ENCODE measurements around the gene LGALS9.

The LGALS9 gene

GRCh38 chr17:27630607-27631410, at the start of gene LGALS9:
Gene LGALS9, plus strand, starts transcription at chr17:27631188. Its CDS starts 78 bp downstream, at chr17:27631266.
- no peak within 1 kb of the TSS for H3K4me3 ChIP-seq (ENCODE audit: low read depth, low read length)

- H3K4me3 ChIP-seq (ENCODE audit: low read depth, low read length), result no peak overlapping the region
Observed at GRCh38 chr17:27582696-27583095, 48.3 kb upstream of the LGALS9 start.

GRCh38 chr17:27585153-27585681, 45.8 kb upstream of the LGALS9 start:
- no peak overlapping the region for H3K4me3 ChIP-seq (ENCODE audit: low read depth, low read length)

- H3K4me3 ChIP-seq (ENCODE audit: low read depth, low read length), result no peak overlapping the region
Observed at GRCh38 chr17:27585792-27586191, 45.2 kb upstream of the LGALS9 start.

- H3K4me3 ChIP-seq (ENCODE audit: low read depth, low read length), result no peak overlapping the region
Observed at GRCh38 chr17:27586203-27586721, 44.7 kb upstream of the LGALS9 start.

GRCh38 chr17:27588354-27588753, 42.6 kb upstream of the LGALS9 start:
- H3K4me3 ChIP-seq (ENCODE audit: low read depth, low read length), result no peak overlapping the region

GRCh38 chr17:27590864-27591263, 40.1 kb upstream of the LGALS9 start:
- no peak overlapping the region for H3K4me3 ChIP-seq (ENCODE audit: low read depth, low read length)

GRCh38 chr17:27591986-27592385, 39.0 kb upstream of the LGALS9 start:
- no peak overlapping the region for H3K4me3 ChIP-seq (ENCODE audit: low read depth, low read length)

- no peak overlapping the region for H3K4me3 ChIP-seq (ENCODE audit: low read depth, low read length)
Observed at GRCh38 chr17:27593232-27593856, 37.6 kb upstream of the LGALS9 start.

- no peak overlapping the region for H3K4me3 ChIP-seq (ENCODE audit: low read depth, low read length)
Observed at GRCh38 chr17:27593857-27594255, 37.1 kb upstream of the LGALS9 start.

- H3K4me3 ChIP-seq (ENCODE audit: low read depth, low read length), result no peak overlapping the region
Observed at GRCh38 chr17:27595208-27595607, 35.8 kb upstream of the LGALS9 start.

- no peak overlapping the region for H3K4me3 ChIP-seq (ENCODE audit: low read depth, low read length)
Observed at GRCh38 chr17:27596096-27596495, 34.9 kb upstream of the LGALS9 start.

- H3K4me3 ChIP-seq (ENCODE audit: low read depth, low read length), result no peak overlapping the region
Observed at GRCh38 chr17:27596566-27597187, 34.3 kb upstream of the LGALS9 start.

- no peak overlapping the region for H3K4me3 ChIP-seq (ENCODE audit: low read depth, low read length)
Observed at GRCh38 chr17:27597188-27597580, 33.8 kb upstream of the LGALS9 start.

GRCh38 chr17:27597783-27598320, 33.1 kb upstream of the LGALS9 start:
- no peak overlapping the region for H3K4me3 ChIP-seq (ENCODE audit: low read depth, low read length)

GRCh38 chr17:27598337-27599050, 32.5 kb upstream of the LGALS9 start:
- H3K4me3 ChIP-seq (ENCODE audit: low read depth, low read length), result no peak overlapping the region

GRCh38 chr17:27600471-27600870, 30.5 kb upstream of the LGALS9 start:
- H3K4me3 ChIP-seq (ENCODE audit: low read depth, low read length), result no peak overlapping the region

GRCh38 chr17:27601069-27601974, 29.7 kb upstream of the LGALS9 start:
- H3K4me3 ChIP-seq (ENCODE audit: low read depth, low read length), result no peak overlapping the region

- no peak overlapping the region for H3K4me3 ChIP-seq (ENCODE audit: low read depth, low read length)
Observed at GRCh38 chr17:27601975-27602302, 29.0 kb upstream of the LGALS9 start.

Data from iPS-11a (cell line).